Liver (tissue), 3 donors: Measurements from ENCODE around the gene MAP2K7.

Experiments
- FOXA1 ChIP-seq: IDR thresholded peaks from 2 replicates; pipeline ENCODE4 v1.6.1; 2016; ENCODE audit warnings: antibody characterized with exemption
- FOXA2 ChIP-seq: IDR thresholded peaks from 2 replicates; pipeline ENCODE4 v1.6.1; 2016; ENCODE audit warnings: antibody characterized with exemption
- JUND ChIP-seq, 2 donors: IDR thresholded peaks; 2 replicates each; pipeline ENCODE4 v1.6.1; 2016; ENCODE audit warnings: antibody characterized with exemption in 2 of 2
- RAD21 ChIP-seq, 2 donors: IDR thresholded peaks; 2 replicates each; pipeline ENCODE4 v1.6.1; 2016; ENCODE audit warnings: antibody characterized with exemption in 2 of 2, mild to moderate bottlenecking in 2 of 2
- RXRA ChIP-seq, 2 donors: IDR thresholded peaks; 2 replicates each; pipeline ENCODE4 v1.6.1; 2017 to 2018; ENCODE audit warnings: antibody characterized with exemption in 2 of 2, mild to moderate bottlenecking in 1 of 2
- SP1 ChIP-seq: IDR thresholded peaks from 2 replicates; pipeline ENCODE4 v1.6.1; 2018; ENCODE audit warnings: antibody characterized with exemption, mild to moderate bottlenecking
- TAF1 ChIP-seq: conservative IDR thresholded peaks from 2 replicates; pipeline ENCODE4 v1.6.1; 2016; ENCODE audit warnings: antibody characterized with exemption, mild to moderate bottlenecking
- TF ChIP-seq, protein P1 (sequence below): fragments of 150-350 bp; IDR thresholded peaks from 2 replicates; pipeline ENCODE4 v1.5.1; 2017; ENCODE audit warnings: improper control_type of control experiment, low read depth, low read length; ENCODE audit not compliant: missing input control
- TF ChIP-seq, protein P2 (sequence below): IDR thresholded peaks from 2 replicates; pipeline ENCODE4 v1.6.1; 2016; ENCODE audit warnings: antibody characterized with exemption
- TF ChIP-seq, protein P3 (sequence below): IDR thresholded peaks from 2 replicates; pipeline ENCODE4 v1.6.1; 2016; ENCODE audit warnings: antibody characterized with exemption, mild to moderate bottlenecking
- TF ChIP-seq, protein P4 (sequence below): IDR thresholded peaks from 2 replicates; pipeline ENCODE4 v1.6.1; 2016; ENCODE audit warnings: antibody characterized with exemption
- donor health status: healthy.
- donor health status: healthy.

GRCh38 chr19:7864690-7865074 lies 39.0 kb upstream of the MAP2K7 start:
- TF ChIP-seq, protein P1, sequence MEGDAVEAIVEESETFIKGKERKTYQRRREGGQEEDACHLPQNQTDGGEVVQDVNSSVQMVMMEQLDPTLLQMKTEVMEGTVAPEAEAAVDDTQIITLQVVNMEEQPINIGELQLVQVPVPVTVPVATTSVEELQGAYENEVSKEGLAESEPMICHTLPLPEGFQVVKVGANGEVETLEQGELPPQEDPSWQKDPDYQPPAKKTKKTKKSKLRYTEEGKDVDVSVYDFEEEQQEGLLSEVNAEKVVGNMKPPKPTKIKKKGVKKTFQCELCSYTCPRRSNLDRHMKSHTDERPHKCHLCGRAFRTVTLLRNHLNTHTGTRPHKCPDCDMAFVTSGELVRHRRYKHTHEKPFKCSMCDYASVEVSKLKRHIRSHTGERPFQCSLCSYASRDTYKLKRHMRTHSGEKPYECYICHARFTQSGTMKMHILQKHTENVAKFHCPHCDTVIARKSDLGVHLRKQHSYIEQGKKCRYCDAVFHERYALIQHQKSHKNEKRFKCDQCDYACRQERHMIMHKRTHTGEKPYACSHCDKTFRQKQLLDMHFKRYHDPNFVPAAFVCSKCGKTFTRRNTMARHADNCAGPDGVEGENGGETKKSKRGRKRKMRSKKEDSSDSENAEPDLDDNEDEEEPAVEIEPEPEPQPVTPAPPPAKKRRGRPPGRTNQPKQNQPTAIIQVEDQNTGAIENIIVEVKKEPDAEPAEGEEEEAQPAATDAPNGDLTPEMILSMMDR = no peak
- TF ChIP-seq TAF1 (no peak), JUND (IDR thresholded peaks at IDR 0.05) (no peak), FOXA1 (no peak), FOXA2 (no peak), SP1 (no peak), RAD21 (IDR thresholded peaks at IDR 0.05) (no peak), RXRA (IDR thresholded peaks at IDR 0.05) (no peak)
- TF ChIP-seq, protein P2, sequence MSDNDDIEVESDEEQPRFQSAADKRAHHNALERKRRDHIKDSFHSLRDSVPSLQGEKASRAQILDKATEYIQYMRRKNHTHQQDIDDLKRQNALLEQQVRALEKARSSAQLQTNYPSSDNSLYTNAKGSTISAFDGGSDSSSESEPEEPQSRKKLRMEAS = no peak
- TF ChIP-seq, protein P3, sequence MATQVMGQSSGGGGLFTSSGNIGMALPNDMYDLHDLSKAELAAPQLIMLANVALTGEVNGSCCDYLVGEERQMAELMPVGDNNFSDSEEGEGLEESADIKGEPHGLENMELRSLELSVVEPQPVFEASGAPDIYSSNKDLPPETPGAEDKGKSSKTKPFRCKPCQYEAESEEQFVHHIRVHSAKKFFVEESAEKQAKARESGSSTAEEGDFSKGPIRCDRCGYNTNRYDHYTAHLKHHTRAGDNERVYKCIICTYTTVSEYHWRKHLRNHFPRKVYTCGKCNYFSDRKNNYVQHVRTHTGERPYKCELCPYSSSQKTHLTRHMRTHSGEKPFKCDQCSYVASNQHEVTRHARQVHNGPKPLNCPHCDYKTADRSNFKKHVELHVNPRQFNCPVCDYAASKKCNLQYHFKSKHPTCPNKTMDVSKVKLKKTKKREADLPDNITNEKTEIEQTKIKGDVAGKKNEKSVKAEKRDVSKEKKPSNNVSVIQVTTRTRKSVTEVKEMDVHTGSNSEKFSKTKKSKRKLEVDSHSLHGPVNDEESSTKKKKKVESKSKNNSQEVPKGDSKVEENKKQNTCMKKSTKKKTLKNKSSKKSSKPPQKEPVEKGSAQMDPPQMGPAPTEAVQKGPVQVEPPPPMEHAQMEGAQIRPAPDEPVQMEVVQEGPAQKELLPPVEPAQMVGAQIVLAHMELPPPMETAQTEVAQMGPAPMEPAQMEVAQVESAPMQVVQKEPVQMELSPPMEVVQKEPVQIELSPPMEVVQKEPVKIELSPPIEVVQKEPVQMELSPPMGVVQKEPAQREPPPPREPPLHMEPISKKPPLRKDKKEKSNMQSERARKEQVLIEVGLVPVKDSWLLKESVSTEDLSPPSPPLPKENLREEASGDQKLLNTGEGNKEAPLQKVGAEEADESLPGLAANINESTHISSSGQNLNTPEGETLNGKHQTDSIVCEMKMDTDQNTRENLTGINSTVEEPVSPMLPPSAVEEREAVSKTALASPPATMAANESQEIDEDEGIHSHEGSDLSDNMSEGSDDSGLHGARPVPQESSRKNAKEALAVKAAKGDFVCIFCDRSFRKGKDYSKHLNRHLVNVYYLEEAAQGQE = no peak
- TF ChIP-seq, protein P4, sequence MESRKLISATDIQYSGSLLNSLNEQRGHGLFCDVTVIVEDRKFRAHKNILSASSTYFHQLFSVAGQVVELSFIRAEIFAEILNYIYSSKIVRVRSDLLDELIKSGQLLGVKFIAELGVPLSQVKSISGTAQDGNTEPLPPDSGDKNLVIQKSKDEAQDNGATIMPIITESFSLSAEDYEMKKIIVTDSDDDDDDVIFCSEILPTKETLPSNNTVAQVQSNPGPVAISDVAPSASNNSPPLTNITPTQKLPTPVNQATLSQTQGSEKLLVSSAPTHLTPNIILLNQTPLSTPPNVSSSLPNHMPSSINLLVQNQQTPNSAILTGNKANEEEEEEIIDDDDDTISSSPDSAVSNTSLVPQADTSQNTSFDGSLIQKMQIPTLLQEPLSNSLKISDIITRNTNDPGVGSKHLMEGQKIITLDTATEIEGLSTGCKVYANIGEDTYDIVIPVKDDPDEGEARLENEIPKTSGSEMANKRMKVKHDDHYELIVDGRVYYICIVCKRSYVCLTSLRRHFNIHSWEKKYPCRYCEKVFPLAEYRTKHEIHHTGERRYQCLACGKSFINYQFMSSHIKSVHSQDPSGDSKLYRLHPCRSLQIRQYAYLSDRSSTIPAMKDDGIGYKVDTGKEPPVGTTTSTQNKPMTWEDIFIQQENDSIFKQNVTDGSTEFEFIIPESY = no peak
